GM19438 (cell line): Measurements from ENCODE around the gene AP1S1.
"Not testable (repeated sequence)": the region's sequence is repeated elsewhere in the genome, so short reads cannot be mapped to it uniquely, and the experiment has no call there.

Source experiments
- ATAC-seq: cut with Tn5 transposase; IDR thresholded peaks from one replicate; pipeline ENCODE4 v1.9.1; 2021; ENCODE audit warnings: low read depth; ENCODE audit not compliant: unreplicated experiment

AP1S1 gene

DNA sequence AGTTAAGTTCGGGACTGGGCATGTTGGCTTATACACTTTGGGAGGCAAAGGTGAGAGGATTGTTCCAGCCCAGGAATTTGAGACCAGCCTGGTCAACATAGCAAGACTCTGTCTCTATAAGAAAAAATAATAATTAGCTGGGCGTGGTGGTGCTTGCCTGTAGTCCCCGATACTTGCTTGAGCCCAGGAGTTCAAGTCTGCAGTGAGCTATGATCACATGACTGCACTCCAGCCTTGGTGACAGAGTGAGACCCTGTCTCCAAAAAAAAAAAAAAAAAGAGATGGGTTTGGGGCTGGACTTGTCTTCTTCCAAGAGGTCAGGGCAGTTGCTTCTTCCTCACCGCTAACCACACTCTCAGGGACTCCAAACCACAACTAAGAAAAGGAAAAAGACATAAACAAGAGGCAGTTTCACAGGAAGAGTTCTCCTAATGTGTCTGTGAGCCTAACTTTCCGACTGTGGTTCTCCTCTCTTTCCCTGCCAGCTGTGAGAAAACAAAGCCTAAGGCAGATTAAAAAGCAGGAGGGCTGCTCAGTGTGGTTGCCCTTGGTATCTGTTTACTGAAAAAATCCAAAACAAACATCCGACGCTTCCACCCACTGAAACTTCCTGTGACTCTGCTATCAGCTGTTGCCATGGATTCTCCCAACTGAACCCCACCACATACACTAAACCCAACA is 29.8 kb upstream of the AP1S1 start:
- no peak for ATAC-seq

DNA sequence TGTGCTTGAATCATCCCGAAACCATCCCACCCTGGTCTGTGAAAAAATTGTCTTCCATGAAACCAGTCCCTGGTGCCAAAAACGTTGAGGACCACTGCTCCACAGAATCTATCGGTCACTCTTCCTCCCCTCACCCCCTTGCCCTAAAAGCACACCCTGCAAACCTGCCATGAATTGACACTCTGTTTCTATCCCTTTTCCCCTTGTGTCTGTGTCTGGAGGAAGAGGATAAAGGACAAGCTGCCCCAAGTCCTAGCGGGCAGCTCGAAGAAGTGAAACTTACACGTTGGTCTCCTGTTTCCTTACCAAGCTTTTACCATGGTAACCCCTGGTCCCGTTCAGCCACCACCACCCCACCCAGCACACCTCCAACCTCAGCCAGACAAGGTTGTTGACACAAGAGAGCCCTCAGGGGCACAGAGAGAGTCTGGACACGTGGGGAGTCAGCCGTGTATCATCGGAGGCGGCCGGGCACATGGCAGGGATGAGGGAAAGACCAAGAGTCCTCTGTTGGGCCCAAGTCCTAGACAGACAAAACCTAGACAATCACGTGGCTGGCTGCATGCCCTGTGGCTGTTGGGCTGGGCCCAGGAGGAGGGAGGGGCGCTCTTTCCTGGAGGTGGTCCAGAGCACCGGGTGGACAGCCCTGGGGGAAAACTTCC is 28.2 kb upstream of the AP1S1 start:
- ATAC-seq: peak; percentile 58

GRCh38 chr7:101126651-101127459 is 27.4 kb upstream of the AP1S1 start, which contains the start of gene SERPINE1:
Gene SERPINE1, plus strand, starts transcription at chr7:101127104. Its CDS starts 1,290 bp downstream, at chr7:101128394.
- ATAC-seq: no peak

DNA sequence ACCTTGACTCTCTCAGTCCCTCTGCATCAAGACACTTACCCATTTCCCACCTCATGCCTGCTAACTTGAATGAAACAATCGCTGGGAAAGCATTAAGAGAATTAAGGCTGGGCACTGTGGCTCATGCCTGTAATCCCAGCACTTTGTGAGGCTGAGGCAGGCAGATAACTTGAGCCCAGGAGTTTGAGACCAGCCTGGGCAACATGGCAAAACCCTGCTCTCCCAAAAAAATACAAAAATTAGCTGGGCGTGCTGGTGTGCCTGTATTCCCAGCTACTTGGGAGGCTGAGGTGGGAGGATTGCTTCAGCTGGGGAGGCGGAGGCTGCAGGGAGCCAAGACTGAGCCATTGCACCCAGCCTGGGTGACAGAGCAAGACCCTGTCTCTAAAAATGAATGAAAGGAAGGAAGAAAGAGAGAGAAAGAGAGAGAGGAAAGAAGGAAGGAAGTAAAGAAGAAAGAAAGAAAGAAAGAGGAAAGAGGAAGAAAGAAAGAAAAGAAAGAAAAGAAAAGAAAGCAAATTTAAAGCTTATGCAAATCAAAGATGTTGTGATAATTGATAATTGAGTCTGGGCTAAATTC is 26.7 kb upstream of the AP1S1 start:
- no peak for ATAC-seq

- no peak for ATAC-seq
Observed at GRCh38 chr7:101128040-101128834, 26.0 kb upstream of the AP1S1 start.

DNA sequence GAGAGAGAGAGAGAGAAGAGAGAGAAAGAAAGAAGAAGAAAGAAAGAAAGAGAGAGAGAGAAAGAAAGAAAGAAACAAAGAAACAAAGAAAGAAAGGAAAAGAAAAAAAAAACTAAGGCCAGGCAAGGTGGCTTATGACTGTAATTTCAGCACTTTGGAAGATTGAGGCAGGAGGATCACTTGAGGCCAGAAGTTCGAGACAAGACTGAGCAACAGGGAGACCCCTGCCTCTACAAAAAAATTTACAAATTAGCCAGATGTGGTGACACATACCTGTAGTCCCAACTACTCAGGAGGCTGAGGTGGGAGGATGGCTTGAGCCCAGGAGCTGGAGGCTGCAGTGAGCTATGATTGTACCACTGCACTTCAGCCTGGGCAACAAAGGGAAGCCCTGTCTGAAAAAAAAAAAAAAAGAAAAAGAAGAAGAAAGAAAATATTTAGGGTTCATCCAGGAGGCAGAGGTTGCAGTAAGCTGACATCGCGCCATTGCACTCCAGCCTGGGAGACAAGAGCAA is 24.6 kb upstream of the AP1S1 start:
- no peak for ATAC-seq

DNA sequence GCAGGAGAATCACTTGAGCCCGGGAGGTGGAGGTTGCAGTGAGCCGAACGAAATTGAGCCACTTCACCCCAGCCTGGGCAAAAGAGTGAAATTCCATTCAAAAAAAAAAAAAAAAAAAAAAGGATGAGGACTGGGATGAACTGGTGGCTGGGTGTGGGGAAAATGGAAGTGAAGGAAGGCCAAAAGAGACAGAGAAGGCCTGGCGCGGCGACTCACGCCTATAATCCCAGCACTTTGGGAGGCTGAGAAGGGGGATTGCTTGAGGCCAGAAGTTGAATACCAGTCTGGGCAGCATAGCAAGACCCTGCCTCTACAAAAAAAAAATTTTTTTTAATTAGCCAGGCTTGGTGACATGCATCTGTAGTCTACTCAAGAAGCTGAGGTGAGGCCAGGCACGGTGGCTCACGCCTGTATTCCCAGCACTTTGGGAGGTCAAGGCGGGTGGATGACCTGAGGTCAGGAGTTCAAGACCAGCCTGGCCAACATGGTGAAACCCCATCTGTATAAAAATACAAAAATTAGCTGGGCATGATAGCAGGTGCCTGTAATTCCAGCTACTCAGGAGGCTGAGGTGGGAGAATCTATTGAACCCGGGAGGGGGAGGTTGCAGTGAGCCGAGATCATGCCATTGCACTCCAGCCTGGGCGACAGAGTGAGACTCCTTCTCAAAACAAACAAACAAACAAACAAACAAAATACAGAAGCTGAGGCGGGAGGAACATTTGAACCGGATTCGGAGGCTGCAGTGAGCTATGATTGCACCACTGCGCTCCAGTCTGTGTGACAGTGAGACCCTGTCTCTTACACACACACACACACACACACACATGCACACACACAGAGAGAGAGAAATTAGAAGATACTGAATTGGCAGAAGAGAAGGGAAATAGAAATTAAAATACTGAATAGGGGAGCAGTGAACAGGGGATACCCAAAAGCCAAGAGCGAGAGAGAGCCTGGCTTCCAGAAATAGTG is 21.4 kb upstream of the AP1S1 start:
- ATAC-seq: not testable (repeated sequence)

- ATAC-seq: no peak
Observed at GRCh38 chr7:101133621-101134398, 20.5 kb upstream of the AP1S1 start.

DNA sequence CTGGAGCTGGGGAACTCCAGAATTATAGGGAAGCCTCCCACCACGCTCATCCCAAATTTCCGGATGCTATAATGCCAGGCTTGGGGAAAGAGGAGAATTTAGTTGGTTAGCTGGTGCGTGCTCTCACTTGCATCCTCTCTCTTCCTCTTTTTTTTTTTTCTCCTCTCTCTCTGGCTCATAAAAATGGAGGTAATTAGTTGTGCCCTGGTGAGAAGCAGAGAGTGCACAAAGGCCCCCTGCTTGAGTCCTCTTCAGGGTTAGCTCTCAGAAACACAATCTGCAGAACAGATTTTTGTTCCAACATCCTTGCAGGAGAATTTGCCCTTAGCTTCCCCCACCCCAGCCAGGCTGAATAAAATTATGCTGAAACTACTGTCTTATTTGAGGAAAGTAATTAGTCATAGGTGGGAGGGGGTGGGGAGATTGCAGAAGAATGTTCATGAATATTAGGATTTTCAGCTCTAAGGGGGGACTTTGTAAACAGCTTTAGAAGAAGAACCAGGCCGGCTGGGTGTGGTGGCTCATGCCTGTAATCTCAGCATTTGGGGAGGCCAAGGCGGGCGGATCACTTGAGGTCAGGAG is 19.8 kb upstream of the AP1S1 start:
- no peak for ATAC-seq

DNA sequence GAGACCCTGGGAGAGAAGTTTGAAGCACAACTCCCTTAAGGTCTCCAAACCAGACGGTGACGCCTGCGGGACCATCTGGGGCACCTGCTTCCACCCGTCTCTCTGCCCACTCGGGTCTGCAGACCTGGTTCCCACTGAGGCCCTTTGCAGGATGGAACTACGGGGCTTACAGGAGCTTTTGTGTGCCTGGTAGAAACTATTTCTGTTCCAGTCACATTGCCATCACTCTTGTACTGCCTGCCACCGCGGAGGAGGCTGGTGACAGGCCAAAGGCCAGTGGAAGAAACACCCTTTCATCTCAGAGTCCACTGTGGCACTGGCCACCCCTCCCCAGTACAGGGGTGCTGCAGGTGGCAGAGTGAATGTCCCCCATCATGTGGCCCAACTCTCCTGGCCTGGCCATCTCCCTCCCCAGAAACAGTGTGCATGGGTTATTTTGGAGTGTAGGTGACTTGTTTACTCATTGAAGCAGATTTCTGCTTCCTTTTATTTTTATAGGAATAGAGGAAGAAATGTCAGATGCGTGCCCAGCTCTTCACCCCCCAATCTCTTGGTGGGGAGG is 16.5 kb upstream of the AP1S1 start:
- no peak for ATAC-seq

DNA sequence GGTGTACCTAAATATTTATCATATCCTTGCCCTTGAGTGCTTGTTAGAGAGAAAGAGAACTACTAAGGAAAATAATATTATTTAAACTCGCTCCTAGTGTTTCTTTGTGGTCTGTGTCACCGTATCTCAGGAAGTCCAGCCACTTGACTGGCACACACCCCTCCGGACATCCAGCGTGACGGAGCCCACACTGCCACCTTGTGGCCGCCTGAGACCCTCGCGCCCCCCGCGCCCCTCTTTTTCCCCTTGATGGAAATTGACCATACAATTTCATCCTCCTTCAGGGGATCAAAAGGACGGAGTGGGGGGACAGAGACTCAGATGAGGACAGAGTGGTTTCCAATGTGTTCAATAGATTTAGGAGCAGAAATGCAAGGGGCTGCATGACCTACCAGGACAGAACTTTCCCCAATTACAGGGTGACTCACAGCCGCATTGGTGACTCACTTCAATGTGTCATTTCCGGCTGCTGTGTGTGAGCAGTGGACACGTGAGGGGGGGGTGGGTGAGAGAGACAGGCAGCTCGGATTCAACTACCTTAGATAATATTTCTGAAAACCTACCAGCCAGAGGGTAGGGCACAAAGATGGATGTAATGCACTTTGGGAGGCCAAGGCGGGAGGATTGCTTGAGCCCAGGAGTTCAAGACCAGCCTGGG is 15.9 kb upstream of the AP1S1 start:
- no peak for ATAC-seq

- no peak for ATAC-seq
Observed at GRCh38 chr7:101140339-101140699, 14.0 kb upstream of the AP1S1 start.

GRCh38 chr7:101140746-101141382 is 13.4 kb upstream of the AP1S1 start:
- no peak for ATAC-seq

DNA sequence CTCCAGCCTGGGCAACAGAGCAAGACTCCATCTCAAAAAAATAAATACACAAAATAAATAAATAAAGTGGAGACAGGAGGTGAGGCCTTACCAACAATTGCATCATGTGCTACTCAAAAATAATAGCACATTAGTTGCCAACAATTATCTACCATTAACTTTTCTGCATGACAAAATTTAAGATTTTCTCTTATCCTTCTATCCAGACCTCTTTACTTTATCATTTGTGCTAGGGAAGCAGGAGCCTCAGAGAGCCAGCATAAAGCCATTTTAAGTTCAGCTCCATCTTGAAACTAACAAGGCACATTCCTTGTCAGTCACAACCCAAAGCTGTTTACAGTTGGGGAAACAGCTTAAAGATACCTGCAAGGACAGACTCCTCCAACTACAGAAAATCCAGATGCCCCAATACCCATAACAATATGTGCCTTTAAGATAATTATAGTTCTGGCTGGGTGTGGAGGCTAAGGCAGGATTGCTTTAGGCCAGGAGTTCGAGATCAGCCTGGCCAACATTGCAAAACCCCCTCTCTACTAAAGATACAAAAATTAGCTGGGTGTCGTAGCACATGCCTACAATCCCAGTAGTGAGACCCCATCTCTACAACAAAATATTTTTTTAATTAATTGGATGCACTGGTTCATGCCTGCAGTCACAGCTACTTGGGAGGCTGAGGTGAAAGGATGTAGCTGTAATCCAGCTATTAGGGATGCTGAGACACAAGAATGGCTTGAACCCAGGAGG is 2.2 kb upstream of the AP1S1 start:
- no peak for ATAC-seq

DNA sequence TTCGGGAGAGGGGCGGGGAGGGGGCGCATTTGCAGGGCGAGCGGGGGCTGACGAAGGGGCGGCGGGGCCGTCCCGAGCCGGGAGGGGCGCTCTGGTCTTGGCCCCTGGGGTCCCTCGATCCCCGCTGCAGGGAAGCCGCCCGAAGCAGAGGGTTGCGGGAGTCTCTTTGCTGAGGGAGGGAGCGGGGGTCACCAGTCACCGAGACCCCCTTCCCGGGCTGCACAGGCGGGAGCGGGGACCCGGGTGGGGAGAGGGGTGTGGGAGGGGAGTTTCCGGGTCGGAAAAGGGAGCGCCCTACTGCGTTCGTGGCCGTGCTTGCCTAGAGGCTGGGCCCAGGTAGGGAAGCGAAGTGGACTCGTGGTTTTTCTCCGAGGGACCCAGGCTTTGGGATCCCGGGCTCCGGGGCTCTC is 422 bp downstream of the AP1S1 start:
- ATAC-seq: no peak

DNA sequence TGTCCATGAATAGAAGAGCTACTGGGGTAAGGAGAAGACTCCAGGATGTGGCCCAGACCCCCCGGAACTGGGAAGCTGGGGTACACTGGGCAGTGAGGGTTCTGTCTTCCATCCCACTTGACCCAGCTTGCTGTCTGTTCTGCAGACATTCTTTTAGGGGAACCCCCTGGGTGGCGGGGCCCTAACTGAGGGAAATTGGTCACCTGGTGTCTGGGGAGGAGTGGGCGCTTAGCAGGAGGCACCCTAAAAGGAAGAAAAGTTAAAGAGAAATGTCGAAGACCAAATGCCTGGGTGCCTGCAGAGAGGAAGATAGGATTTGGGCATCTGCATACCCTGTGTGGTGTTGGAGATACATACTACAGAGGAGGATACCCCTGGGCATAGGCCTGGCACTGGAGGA is 1.0 kb downstream of the AP1S1 start:
- no peak for ATAC-seq
